Peyer's patch (tissue), 4 donors: Measurements from ENCODE around the gene CNTNAP4.

Experiments used
- POLR2A ChIP-seq, 2 donors: fragments of 450-650 bp; IDR thresholded peaks; one replicate each; pipeline ENCODE4 v1.5.1; 2017; ENCODE audit warnings: antibody characterized with exemption in 2 of 2, mild to moderate bottlenecking in 2 of 2, moderate library complexity in 2 of 2
- TF ChIP-seq, protein P1 (sequence below), 6 experiments: fragments of 450-650 bp in 4 of 6; fragments of 200-600 bp in 2 of 6; sonication (generic) in 1 of 6; IDR thresholded peaks; one replicate each; pipeline ENCODE4 v1.5.1; 2017 to 2019; ENCODE audit warnings: antibody characterized with exemption in 6 of 6, mild to moderate bottlenecking in 3 of 6, moderate library complexity in 1 of 6

DNA sequence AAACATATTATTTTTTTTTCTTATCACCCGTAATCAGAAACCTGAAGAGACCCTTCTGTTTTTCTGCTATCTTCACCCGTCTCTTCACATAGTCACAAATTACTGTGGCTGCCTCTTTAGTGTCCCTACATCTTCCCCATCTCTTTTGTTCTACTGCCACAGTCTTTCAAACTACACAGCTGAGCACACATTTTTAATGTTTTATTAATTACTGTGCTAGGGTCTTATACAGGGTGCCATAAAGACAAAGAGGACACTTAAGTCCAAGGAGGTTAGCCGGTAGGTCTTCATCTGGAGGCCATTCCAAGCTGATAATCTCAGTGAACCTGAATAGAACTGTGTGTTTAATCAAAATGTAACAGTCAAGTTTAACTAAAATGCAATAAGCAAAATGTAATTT lies 20.7 kb downstream of the CNTNAP4 start:
- TF ChIP-seq, protein P1, sequence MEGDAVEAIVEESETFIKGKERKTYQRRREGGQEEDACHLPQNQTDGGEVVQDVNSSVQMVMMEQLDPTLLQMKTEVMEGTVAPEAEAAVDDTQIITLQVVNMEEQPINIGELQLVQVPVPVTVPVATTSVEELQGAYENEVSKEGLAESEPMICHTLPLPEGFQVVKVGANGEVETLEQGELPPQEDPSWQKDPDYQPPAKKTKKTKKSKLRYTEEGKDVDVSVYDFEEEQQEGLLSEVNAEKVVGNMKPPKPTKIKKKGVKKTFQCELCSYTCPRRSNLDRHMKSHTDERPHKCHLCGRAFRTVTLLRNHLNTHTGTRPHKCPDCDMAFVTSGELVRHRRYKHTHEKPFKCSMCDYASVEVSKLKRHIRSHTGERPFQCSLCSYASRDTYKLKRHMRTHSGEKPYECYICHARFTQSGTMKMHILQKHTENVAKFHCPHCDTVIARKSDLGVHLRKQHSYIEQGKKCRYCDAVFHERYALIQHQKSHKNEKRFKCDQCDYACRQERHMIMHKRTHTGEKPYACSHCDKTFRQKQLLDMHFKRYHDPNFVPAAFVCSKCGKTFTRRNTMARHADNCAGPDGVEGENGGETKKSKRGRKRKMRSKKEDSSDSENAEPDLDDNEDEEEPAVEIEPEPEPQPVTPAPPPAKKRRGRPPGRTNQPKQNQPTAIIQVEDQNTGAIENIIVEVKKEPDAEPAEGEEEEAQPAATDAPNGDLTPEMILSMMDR (IDR thresholded peaks at IDR 0.05) = no peak
- TF ChIP-seq POLR2A (IDR thresholded peaks at IDR 0.05) = no peak
